ENCODE measurements around the gene KCNQ2.
"Not testable (repeated sequence)": the region's sequence is repeated elsewhere in the genome, so short reads cannot be mapped to it uniquely, and the experiment has no call there.

Gene KCNQ2

DNA sequence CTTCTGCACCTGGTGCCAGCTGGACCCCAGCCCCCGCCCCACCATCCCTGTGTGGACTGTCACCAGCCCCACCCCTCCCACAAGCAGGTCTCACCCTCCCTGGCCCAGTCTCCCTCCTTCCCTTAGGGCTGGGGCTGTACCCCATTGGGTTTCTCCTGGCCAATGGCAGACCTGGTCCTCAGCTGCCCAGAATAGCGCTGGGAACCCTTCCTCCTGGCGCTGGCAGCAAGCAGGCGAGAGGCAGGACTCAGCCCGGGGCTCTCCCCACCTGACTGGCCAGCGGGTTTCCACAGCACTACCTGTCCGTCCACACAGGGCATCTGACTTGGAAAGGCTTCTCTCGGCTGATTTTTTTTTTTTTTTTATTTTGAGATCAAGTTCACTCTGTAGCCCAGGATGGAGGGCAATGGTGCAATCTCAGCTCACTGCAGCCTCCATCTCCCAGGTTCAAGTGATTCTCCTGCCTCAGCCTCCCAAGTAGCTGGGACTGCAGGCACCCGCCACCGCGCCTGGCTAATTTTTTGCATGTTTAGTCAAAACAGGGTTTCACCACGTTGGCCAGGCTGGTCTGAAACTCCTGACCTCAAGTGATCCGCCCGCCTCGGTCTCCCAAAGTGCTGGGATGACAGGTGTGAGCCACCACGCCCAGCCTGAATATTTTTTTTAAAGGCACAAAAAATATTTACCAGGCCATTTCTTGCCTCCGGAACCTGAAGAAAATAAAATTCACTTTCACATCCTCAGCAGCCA, 89.7 kb downstream of the KCNQ2 start:
- H3K36me3 ChIP-seq (ENCODE audit: insufficient read depth, low read length), result no peaks in the 10 kb centered on the region
- H3K4me3 ChIP-seq (ENCODE audit: low read length), result no peak overlapping the region
- no peak overlapping the region for H3K9ac ChIP-seq (ENCODE audit: low read depth, low read length)
- H3K27me3 ChIP-seq (ENCODE audit: insufficient read depth, low read length), result no peaks in the 10 kb centered on the region
- WGBS, result 89% methylated on average over 17 of the region's 17 CpGs
- no peak overlapping the region for H3K27ac ChIP-seq (ENCODE audit: low read depth, low read length)
- H3K4me1 ChIP-seq (ENCODE audit: insufficient read depth, low read length), result peaks cover 5% of the 10 kb centered on the region; the same call in 1 of the 2 replicates
- peaks cover 17% of the 10 kb centered on the region for H3K9me3 ChIP-seq (ENCODE audit: insufficient read depth, low read depth, low read length)

DNA sequence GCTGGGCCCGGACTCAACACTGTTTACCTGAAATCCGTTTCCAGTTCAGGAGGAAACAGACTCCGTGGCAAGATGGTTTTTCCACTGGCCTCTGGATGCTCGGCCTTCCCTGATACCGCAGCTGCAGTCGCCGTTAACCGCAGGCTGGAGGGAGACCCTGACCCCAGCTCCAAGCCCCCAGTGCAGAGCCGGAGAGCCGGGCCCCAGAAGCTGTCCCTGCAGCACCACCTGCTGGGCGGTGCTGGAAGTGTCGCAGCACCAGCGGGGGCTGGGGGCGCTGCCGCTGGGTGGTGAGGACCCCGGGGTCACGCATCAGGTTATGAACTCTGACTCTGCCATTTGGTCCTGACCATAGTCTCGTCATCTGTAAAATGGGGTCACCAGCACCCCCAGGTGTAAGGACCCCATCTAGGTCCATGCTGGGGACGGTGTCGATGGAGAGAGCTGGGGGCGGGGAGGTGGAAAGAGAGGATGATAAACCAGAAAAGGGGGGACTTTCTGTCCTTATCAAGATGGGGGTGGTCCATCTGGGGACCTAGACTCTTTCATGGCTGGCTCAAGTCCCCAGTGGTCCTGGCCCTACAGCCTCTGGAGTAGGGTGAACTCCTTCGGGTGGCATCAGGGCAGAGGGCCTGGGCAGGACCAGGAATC, 90.5 kb downstream of the KCNQ2 start:
- Histone ChIP-seq H3K4me3 (ENCODE audit: low read length) (no peak overlapping the region), H3K27ac (ENCODE audit: low read depth, low read length) (no peak overlapping the region), H3K27me3 (ENCODE audit: insufficient read depth, low read length) (no peaks in the 10 kb centered on the region), H3K4me1 (ENCODE audit: insufficient read depth, low read length) (peaks cover 11% of the 10 kb centered on the region; the same call in 1 of the 2 replicates), H3K36me3 (ENCODE audit: insufficient read depth, low read length) (no peaks in the 10 kb centered on the region), H3K9ac (ENCODE audit: low read depth, low read length) (no peak overlapping the region), H3K9me3 (ENCODE audit: insufficient read depth, low read depth, low read length) (peaks cover 10% of the 10 kb centered on the region; the same call in 1 of the 2 replicates)
- 27% methylated on average over 22 of the region's 22 CpGs for WGBS

DNA sequence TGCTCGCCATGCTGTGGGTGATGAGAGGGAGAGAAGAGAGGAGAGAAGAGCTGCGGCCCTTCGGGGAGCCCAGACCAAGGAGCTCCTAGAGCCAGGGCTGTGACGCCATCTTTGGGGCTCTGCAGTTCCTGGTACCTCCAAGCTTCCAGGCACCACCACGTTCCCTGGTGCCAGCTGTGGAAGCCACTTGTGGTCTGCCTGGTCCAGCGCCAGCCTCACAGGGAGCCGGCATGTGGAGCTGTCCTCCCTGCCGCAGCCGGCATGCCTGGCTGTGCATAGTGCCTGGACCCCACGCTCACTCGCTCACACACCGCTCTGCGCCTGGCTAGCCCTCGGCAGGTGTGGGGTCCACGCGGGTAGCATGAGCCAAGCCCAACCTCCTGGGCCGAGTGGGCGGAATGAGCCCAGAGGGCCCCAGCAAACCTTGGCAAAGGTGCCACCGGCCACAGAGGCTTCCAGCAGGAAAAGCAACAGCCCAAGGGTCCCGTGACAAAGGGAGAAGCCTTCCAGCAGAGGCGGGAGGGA, 92.0 kb downstream of the KCNQ2 start:
- Histone ChIP-seq H3K27me3 (ENCODE audit: insufficient read depth, low read length) (no peaks in the 10 kb centered on the region), H3K9me3 (ENCODE audit: insufficient read depth, low read depth, low read length) (peaks cover 2% of the 10 kb centered on the region; the same call in 1 of the 2 replicates), H3K4me1 (ENCODE audit: insufficient read depth, low read length) (peaks cover 11% of the 10 kb centered on the region; the same call in 1 of the 2 replicates), H3K27ac (ENCODE audit: low read depth, low read length) (no peak overlapping the region), H3K9ac (ENCODE audit: low read depth, low read length) (no peak overlapping the region), H3K4me3 (ENCODE audit: low read length) (no peak overlapping the region), H3K36me3 (ENCODE audit: insufficient read depth, low read length) (no peaks in the 10 kb centered on the region)
- 94% methylated on average over 21 of the region's 21 CpGs for WGBS

DNA sequence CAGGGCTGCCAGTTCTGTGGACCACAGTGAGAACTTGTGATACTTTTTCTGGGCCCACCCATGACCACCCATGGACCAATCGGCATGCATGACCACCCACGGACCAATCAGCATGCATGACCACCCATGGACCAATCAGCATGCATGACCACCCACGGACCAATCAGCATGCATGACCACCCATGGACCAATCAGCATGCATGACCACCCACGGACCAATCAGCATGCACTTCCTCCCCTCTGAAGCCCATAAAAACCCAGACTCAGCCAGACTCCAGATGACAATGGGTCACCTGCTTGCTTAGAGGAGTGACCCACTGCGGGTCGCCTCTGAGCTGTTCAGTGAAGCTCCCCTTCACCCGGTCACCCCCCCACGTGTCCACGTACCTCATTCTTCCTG, 92.6 kb downstream of the KCNQ2 start:
- not testable (repeated sequence) for H3K36me3 ChIP-seq (ENCODE audit: insufficient read depth, low read length); H3K9ac ChIP-seq (ENCODE audit: low read depth, low read length); H3K27ac ChIP-seq (ENCODE audit: low read depth, low read length); H3K4me3 ChIP-seq (ENCODE audit: low read length); H3K9me3 ChIP-seq (ENCODE audit: insufficient read depth, low read depth, low read length); H3K27me3 ChIP-seq (ENCODE audit: insufficient read depth, low read length)
- H3K4me1 ChIP-seq (ENCODE audit: insufficient read depth, low read length), result peaks cover 11% of the 10 kb centered on the region; the same call in 1 of the 2 replicates
- 92% methylated on average over 9 of the region's 9 CpGs for WGBS

DNA sequence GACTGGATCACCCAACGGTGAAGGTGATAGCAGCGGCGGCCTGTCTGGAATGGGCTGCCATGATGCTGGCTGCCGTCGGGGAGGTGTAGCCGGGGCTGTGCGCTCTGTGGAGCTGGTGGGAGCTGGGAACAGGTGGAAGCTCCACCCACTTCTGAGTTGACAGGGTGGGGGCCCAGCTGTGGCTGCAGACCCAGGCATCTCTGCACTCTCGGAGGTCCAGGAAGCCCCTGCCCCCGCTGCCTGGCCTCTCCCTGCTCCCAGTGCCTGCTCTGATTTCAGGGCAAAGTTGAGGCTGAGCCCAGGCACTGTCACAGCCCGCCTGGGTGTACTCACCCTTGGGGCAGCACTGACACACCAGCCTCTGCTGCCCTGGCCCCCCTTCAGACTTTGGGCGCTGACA, 93.2 kb downstream of the KCNQ2 start:
- Histone ChIP-seq H3K27me3 (ENCODE audit: insufficient read depth, low read length) (no peaks in the 10 kb centered on the region), H3K27ac (ENCODE audit: low read depth, low read length) (no peak overlapping the region), H3K9ac (ENCODE audit: low read depth, low read length) (no peak overlapping the region), H3K9me3 (ENCODE audit: insufficient read depth, low read depth, low read length) (no peaks in the 10 kb centered on the region), H3K4me3 (ENCODE audit: low read length) (no peak overlapping the region), H3K4me1 (ENCODE audit: insufficient read depth, low read length) (peaks cover 11% of the 10 kb centered on the region; the same call in 1 of the 2 replicates), H3K36me3 (ENCODE audit: insufficient read depth, low read length) (no peaks in the 10 kb centered on the region)
- 90% methylated on average over 11 of the region's 11 CpGs for WGBS

DNA sequence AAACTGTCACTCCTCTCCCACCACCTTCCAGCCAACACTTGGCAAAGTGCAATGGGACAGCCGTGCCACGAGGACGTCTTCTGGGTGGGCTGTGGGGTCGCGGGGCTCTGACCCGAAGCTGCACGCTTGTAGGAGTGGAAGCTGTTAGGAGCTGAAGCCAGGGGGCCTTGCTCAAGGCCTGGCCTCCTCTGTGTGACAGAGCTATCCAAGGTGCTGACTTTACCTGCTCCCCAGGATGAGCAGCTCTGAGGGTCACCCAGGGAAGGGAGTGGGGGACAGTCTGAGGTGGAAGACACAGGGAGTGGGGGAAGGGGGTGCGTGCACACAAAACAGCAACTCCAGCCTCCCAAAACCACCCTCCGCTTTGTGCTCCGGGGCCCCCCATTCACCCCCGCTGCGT, 93.8 kb downstream of the KCNQ2 start:
- H3K9me3 ChIP-seq (ENCODE audit: insufficient read depth, low read depth, low read length), result no peaks in the 10 kb centered on the region
- H3K4me1 ChIP-seq (ENCODE audit: insufficient read depth, low read length), result peaks cover 11% of the 10 kb centered on the region; the same call in 1 of the 2 replicates
- 77% methylated on average over 12 of the region's 12 CpGs for WGBS
- no peak overlapping the region for H3K9ac ChIP-seq (ENCODE audit: low read depth, low read length)
- H3K27me3 ChIP-seq (ENCODE audit: insufficient read depth, low read length), result no peaks in the 10 kb centered on the region
- no peaks in the 10 kb centered on the region for H3K36me3 ChIP-seq (ENCODE audit: insufficient read depth, low read length)
- H3K4me3 ChIP-seq (ENCODE audit: low read length), result no peak overlapping the region
- no peak overlapping the region for H3K27ac ChIP-seq (ENCODE audit: low read depth, low read length)

DNA sequence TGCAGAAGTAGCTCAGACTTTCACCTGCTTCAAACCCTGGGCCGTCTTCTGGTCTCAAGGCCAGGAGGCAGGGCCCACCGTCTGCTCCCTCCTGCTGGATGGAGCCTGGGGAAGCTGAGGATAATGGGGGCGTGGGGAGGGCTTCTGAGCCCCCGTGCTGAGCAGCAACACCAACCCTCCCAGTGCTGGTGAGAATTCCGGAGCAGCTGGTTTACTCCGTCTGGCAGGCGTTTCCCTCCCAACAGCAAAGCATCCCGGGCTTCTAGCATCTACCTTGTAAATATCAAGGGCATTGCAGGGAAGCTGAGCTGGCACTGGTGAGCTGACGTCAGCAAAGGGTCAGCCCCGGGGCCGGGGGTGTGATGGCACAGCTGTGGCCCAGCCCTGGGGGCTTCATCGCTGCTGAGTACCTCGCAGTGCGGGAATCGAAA, 94.5 kb downstream of the KCNQ2 start:
- Histone ChIP-seq H3K9ac (ENCODE audit: low read depth, low read length) (no peak overlapping the region), H3K27me3 (ENCODE audit: insufficient read depth, low read length) (no peaks in the 10 kb centered on the region), H3K9me3 (ENCODE audit: insufficient read depth, low read depth, low read length) (no peaks in the 10 kb centered on the region), H3K36me3 (ENCODE audit: insufficient read depth, low read length) (no peaks in the 10 kb centered on the region), H3K4me1 (ENCODE audit: insufficient read depth, low read length) (peaks cover 11% of the 10 kb centered on the region; the same call in 1 of the 2 replicates), H3K27ac (ENCODE audit: low read depth, low read length) (no peak overlapping the region), H3K4me3 (ENCODE audit: low read length) (no peak overlapping the region)
- WGBS, result 57% methylated on average over 15 of the region's 15 CpGs

DNA sequence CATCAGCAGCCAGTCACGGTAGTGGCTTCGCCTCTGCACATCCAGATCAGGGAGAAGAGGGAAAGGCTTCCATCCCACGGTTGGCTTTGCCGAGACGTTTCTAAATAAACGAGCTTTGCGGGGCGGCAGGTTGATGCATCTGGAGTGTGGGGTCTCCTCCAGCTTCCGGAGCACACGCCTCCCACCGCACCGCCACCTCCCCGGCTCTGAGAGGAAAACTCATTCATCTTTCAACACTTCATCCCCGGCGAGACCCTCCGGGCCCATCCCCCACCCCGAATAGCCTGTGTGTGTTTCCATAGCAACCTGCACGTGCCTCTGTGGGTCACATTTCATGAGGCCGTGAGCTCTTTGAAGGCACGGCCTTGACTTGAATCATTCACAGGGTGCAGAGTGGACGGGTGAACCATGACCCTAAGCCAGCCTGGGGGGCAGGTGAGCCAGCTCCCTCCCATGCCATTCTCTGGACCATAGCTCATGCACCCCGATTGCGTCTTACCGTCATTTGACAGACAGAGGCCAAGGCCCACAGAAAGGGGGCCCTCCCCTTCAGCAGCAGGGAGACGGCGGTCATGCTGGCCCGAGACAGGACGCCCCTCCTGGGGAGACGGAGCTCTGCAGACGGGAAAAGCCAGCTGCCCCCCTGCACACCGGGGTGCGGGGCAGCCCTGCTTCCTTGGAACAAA, 95.1 kb downstream of the KCNQ2 start:
- H3K4me1 ChIP-seq (ENCODE audit: insufficient read depth, low read length), result peaks cover 11% of the 10 kb centered on the region; the same call in 1 of the 2 replicates
- H3K9me3 ChIP-seq (ENCODE audit: insufficient read depth, low read depth, low read length), result no peaks in the 10 kb centered on the region
- WGBS, result 28% methylated on average over 32 of the region's 32 CpGs
- H3K36me3 ChIP-seq (ENCODE audit: insufficient read depth, low read length), result no peaks in the 10 kb centered on the region
- no peak overlapping the region for H3K27ac ChIP-seq (ENCODE audit: low read depth, low read length)
- no peak overlapping the region for H3K9ac ChIP-seq (ENCODE audit: low read depth, low read length)
- no peak overlapping the region for H3K4me3 ChIP-seq (ENCODE audit: low read length)
- H3K27me3 ChIP-seq (ENCODE audit: insufficient read depth, low read length), result no peaks in the 10 kb centered on the region

DNA sequence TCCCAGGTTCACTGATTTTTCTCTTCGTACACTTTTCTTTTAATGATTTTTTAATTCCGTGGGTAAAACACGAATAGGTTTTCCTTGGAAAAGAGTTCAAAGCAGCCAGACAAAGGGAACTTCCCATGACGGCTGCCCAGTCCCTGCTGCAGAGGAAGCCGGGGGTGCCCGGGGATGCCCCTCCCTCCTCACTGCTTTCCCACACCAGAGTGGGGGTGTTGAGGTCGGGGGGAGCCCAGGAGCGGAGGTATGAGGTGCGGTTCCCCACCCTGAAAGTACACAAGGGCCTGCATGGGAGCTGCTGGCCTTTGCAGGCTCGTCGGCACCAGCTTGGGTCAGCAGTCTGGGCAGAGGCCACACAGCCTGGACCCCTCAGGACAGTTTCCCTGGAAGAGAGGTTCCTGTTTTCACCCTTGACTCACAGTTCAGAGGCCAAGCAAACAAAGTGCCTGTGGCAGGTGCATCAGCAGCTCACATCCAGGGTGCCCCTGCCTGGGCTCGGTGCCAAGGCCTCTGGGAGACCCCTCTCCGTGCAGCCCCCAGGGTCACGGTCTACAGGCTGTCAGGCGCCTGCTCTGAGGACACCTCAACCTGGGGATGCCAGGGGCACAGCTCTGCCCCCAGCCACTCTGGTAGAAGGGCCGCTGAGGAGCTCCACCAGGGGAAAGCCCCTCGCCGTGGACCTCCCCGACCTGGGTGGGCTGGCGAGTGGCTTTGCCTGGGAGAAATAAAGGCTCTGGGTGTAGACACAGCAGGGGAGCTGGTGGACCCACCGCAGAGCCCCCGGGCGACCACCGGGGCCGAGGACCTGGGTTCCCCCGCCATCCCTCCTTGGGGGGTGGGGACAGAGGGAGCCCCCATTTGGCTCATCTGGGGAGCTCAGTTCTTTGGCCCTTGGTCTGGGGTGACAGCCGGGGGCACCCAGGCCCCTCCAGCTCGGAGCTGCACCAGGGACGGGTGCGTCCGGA, 95.9 kb downstream of the KCNQ2 start:
- peaks cover 11% of the 10 kb centered on the region; the same call in 1 of the 2 replicates for H3K4me1 ChIP-seq (ENCODE audit: insufficient read depth, low read length)
- H3K4me3 ChIP-seq (ENCODE audit: low read length), result no peak overlapping the region
- no peak overlapping the region for H3K27ac ChIP-seq (ENCODE audit: low read depth, low read length)
- WGBS, result 84% methylated on average over 29 of the region's 31 CpGs
- H3K36me3 ChIP-seq (ENCODE audit: insufficient read depth, low read length), result no peaks in the 10 kb centered on the region
- H3K27me3 ChIP-seq (ENCODE audit: insufficient read depth, low read length), result no peaks in the 10 kb centered on the region; the same call in 1 of the 2 replicates
- no peaks in the 10 kb centered on the region for H3K9me3 ChIP-seq (ENCODE audit: insufficient read depth, low read depth, low read length)
- no peak overlapping the region for H3K9ac ChIP-seq (ENCODE audit: low read depth, low read length)

DNA sequence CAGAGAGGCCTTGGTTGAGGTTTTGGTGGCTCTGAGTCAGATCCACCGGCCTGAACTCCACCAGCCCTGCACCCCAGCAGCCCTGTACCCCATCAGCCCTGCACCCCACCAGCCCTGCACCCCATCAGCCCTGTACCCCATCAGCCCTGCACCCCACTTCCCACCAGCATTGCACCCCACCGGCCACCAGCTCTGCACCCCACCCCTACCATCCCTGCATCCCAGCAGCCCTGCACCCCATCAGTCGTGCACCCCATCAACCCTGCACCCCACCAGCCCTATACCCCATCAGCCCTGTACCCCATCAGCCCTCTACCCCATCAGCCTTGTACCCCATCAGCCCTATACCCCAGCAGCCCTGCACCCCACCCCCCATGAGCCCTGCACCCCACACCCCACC, 97.0 kb downstream of the KCNQ2 start:
- no peaks in the 10 kb centered on the region for H3K9me3 ChIP-seq (ENCODE audit: insufficient read depth, low read depth, low read length)
- WGBS, result 90% methylated on average over 3 of the region's 3 CpGs
- H3K27me3 ChIP-seq (ENCODE audit: insufficient read depth, low read length), result no peaks in the 10 kb centered on the region; the same call in 1 of the 2 replicates
- no peaks in the 10 kb centered on the region for H3K36me3 ChIP-seq (ENCODE audit: insufficient read depth, low read length)
- H3K27ac ChIP-seq (ENCODE audit: low read depth, low read length), result no peak overlapping the region
- H3K4me1 ChIP-seq (ENCODE audit: insufficient read depth, low read length), result peaks cover 11% of the 10 kb centered on the region; the same call in 1 of the 2 replicates
- no peak overlapping the region for H3K4me3 ChIP-seq (ENCODE audit: low read length)
- H3K9ac ChIP-seq (ENCODE audit: low read depth, low read length), result no peak overlapping the region

Measured in HUES64 (cell line).